ENCODE data around the gene BCL2L11.

Gene BCL2L11

DNA sequence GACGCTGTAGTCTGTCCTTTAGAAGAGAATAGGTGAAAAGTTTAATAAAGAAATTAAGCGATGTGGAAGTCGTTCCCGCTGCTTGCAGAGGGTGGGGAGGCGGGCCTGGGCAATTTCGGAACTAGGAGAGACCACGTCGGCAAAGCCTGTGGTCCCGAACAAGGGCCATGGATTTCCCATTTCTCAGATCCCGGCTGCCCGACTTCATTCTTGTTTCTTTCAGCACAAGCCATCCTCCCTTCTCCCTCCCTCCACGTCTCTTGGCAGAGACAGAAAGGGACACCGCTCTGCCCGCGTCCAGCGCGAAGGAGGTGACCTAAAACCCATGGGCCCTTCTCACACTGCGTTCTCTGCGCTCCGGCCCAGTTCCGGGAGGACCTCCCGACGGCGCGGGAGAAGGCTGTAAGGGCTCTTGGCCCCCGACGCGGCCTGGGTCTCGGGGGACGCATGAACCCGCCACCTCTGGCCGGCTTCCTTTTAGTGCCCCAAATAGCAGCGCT lies 2.2 kb upstream of the BCL2L11 start:
- DNase-seq, result no peak

GRCh38 chr2:111118981-111119821 lies 1.5 kb upstream of the BCL2L11 start:
- peak; percentile 37 for DNase-seq

GRCh38 chr2:111119822-111120252 lies 877 bp upstream of the BCL2L11 start:
- peak; percentile 11 for DNase-seq

- DNase-seq, result peak; percentile 33
Observed at GRCh38 chr2:111121028-111121827, 514 bp downstream of the BCL2L11 start.

- DNase-seq, result peak; percentile 83
Observed at GRCh38 chr2:111121828-111122630, 1.3 kb downstream of the BCL2L11 start.

DNA sequence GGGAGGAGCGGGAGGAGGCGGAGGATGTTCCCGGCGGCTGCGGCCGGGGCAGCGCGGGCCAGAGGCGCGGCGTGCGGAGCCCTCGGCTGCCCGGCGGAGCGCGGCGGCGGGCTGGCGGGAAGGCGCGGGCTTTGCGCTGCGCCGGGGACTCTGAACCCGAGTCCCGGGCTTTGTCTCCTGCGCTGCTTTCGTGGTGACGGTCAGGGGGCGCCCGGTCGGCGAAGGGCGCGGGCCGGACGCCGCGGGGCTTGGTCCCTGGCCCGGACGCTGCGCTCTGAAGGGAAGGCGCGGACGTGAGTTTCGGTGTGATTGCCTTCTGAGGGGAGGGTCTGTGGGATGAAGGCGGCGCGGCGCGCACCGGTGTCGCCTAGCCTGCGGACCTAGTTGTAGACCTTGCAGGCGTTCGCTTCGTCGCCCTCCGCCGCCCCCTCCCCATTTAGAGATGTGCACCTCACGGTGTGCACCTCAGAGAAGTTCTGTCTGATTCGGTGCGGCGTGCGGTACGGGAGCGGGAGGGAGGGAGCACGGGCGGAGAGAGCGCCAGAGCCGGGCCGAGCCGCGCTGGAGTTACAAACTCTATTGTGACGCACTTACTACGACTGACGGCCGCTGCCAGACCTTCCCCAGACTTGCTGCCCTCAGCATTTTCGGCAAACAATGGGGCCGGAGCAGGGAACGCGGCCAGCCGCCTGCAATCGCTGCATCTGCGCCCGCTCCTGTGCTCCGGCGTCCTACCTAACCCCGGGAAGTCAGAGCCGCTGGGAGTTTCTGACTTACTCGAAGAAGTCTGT lies 2.1 kb downstream of the BCL2L11 start:
- DNase-seq, result peak; percentile 27

DNA sequence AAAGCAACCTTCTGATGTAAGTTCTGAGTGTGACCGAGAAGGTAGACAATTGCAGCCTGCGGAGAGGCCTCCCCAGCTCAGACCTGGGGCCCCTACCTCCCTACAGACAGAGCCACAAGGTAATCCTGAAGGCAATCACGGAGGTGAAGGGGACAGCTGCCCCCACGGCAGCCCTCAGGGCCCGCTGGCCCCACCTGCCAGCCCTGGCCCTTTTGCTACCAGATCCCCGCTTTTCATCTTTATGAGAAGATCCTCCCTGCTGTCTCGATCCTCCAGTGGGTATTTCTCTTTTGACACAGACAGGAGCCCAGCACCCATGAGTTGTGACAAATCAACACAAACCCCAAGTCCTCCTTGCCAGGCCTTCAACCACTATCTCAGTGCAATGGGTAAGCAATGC lies 3.0 kb downstream of the BCL2L11 start:
- DNase-seq, result no peak

DNA sequence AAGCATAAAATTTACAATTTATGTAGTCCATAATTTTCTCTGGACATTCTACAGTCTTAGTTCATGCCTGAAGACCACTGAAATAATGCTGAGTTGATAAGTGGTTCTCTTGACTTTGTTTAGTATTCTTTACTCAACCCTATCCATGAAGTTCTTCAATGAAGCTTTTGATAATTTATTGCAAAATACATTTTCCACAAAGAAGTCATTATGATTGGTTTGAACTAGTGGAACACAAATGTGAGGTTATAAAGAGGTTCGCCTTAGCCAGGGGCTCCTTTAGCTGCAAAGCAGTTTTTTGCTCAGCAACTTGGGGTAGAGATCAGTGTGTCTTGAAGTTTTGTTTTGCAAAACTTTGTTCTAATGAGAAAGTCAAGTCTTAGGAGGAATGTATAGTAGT lies 5.9 kb downstream of the BCL2L11 start:
- DNase-seq, result no peak

GRCh38 chr2:111127351-111127750 lies 6.6 kb downstream of the BCL2L11 start:
- no peak for DNase-seq

DNA sequence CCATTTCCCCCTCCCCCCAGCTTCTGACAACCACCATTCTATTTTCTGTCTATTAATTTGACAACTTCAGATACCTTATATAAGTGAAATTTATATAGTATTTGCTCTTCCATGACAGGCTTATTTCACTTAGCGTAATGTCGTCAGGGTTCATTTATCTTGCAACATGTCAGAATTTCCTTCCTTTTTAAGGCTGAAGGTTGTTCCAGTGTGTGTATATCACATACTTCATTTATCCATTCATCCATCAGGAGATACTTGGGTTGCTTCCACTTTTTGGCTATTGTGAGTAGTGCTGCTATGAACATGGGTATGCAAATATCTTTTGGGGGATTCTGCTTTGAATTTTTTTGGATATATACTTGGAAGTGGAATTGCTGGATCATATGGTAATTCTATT lies 7.4 kb downstream of the BCL2L11 start:
- DNase-seq, result no peak

GRCh38 chr2:111133603-111134002 lies 12.9 kb downstream of the BCL2L11 start:
- no peak for DNase-seq

DNA sequence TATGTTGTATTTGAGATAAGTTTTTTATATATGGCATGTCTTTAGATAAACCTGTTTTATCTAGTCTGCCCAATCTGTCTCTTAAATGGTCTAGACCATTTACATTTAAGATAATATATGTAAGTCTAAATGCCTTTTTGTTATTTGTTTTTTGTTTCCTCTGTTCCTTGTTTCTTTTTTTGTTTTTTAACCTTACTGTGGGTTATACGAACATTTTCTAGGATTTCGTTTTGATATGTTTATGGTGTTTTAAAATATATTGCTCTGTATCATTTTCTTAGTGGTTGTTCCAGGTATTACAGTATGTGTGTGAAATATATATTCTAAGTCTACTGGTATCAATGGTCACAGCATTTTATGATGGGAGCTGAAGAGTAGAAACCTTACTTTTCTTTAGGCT lies 13.3 kb downstream of the BCL2L11 start:
- no peak for DNase-seq

DNA sequence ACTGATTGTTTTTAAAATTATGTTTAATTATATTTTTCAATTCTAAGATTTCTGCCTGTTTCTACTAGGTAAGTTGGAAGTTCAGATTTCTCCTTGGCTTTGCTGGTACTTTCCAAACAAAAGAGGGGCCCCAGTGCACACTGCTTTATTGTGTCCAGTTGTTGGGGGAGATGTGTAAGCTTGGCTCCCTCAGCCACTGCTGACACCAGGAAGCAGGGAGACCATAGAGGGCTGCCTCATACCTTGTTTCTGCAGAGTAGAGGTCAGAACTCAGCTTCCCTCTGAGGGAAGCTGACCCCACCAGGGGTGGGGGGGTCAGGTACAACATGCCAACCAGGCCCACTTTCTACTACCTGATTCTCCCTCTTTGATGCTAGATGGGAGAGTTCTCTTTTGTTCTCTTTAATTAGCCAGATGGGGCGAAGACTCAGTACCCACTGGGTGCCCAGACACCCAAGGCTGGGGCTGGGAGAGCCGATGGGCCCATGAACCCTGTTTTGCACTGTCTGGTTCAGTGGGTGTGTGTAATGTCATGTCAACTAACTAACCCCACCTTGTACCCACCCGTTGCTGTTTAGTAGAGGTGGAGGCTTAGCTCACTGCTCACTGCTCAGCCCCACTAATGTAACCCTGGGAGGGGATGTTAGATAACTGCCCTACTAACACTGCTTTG lies 14.7 kb downstream of the BCL2L11 start:
- no peak for DNase-seq

DNA sequence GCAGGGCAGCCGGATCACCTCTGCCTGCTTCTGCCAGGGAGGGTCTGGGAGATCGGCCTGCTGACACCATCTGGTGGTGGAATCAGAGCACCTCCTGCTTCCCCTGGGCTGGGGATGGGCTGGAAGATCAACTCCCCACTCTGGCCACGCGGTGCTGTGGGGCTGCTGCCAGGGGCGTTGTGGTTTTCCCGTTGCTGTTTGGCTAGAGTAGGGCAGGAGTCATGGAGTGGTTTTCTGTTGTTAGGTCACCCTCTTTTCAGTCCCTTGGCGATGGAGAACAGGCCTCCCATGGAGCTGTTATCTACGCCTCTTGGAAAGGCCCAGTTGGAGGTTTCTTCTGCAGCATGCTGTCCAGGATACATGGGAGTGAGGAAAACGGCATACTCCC lies 15.2 kb downstream of the BCL2L11 start:
- DNase-seq, result no peak

DNA sequence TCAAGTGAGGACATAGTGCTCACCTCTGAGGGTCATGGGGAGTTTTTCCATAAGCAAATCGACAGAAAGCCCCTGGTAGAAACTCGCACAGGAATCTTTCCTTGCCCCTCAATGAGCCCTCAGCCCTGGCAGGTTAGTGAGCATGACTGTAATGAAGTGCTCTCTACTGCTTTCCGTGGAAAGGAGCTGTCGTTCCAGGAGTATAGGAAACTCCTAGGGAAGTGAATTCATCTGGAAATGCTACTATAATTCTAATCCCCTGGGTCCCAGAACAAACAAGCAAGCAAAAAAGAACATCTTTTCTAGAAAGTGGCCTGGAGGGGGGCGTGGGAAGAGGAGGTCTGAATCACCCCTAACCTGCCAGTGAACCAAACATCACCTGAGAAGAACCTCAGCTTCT lies 18.1 kb downstream of the BCL2L11 start:
- DNase-seq, result no peak

DNA sequence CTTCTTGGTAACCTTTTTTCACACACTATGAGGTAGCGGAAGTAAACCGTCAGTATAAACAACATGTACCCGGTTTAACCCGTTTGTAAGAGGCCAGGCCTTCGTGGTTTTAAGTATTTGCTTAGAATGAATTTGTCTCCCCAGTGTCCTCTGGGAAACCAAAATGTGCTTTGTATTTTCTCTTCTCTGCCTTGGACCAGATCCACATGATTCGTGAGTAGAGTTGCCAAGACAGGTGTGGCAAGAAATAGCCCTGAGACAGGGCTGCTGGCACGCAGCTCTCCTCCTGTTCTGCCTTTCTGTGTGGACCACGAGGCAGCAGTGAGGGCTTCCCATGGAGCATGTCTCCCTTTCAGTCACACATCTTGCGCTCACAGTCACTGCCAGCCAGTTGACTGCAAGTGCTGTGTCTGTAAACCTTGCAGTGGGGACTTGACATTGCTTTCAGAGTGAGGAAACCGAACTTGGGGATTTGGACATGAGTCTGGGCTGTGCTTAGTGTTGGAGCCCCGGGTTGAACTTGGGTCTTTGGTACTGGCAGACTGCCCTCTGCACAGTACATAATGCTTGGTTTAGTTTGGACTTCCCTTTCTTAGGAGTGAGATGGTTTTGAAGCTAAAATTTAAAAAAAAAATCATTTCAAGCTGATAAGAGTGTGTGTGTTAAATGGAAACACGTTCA lies 19.1 kb downstream of the BCL2L11 start:
- no peak for DNase-seq

DNA sequence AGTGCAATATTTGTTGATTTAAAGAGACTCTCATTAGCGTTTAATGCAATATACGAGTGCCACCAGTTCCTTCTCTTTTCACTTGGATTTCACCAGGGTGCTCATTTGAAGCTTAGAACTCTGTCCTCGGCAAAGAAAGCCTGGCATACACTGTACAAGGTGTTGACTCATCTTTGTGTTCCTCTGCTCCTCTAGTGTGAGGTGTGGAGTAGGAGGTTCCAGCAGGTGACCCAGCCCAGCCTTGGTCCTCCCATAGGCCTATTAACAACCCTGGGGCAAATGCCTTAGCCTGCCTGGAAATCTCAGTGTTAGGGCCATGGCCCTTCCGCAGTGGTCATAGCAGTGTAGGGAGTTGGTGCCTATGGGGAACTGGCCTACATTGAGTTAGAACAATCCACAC lies 20.1 kb downstream of the BCL2L11 start:
- DNase-seq, result no peak

DNA sequence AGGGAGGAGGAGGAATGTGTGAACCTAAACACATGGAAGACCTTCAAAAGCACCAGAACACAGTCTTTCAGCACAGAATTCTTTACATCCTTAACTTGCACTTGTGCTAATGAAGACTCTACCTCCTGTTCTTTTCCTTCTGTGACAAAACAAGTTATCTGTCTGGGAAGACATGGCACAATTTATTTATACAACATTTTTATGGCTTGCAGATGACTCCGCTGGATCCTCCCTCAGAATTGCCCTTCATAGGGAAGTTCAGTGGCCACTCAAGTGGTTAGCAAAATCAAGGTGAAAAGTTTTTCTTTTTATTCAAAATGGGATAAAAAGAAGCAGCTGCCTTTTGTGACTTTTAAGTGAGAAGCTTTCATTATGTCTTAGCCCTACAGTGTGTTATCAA lies 21.4 kb downstream of the BCL2L11 start:
- no peak for DNase-seq

- no peak for DNase-seq
Observed at GRCh38 chr2:111143107-111143842, 22.6 kb downstream of the BCL2L11 start.

GRCh38 chr2:111143843-111144198 lies 23.1 kb downstream of the BCL2L11 start:
- DNase-seq, result no peak
